HG02588 (cell line): ENCODE data around the gene BLOC1S2.
"Not testable (repeated sequence)": the region's sequence is repeated elsewhere in the genome, so short reads cannot be mapped to it uniquely, and the experiment has no call there.

Source experiments
- ATAC-seq: cut with Tn5 transposase; IDR thresholded peaks from one replicate; pipeline ENCODE4 v1.9.1; 2021; ENCODE audit warnings: mild to moderate bottlenecking, moderate library complexity; ENCODE audit not compliant: unreplicated experiment

Gene BLOC1S2

GRCh38 chr10:100292300-100292699 lies 5.8 kb upstream of the BLOC1S2 start:
- ATAC-seq: not testable (repeated sequence)

- ATAC-seq: no peak
Measured at GRCh38 chr10:100291356-100291755, 4.9 kb upstream of the BLOC1S2 start.

- no peak for ATAC-seq
Measured at GRCh38 chr10:100289641-100290040, 3.2 kb upstream of the BLOC1S2 start.

GRCh38 chr10:100288196-100288595 lies 1.7 kb upstream of the BLOC1S2 start:
- no peak for ATAC-seq

- no peak for ATAC-seq
Measured at GRCh38 chr10:100287756-100288155, 1.3 kb upstream of the BLOC1S2 start.

- ATAC-seq: not testable (repeated sequence)
Measured at GRCh38 chr10:100285326-100285725, 1.2 kb downstream of the BLOC1S2 start.

- ATAC-seq: no peak
Measured at GRCh38 chr10:100282907-100283306, 3.6 kb downstream of the BLOC1S2 start.

GRCh38 chr10:100276971-100277370 lies 9.5 kb downstream of the BLOC1S2 start:
- not testable (repeated sequence) for ATAC-seq

- ATAC-seq: peak; percentile 83
Measured at GRCh38 chr10:100267239-100268104, 19.0 kb downstream of the BLOC1S2 start, which contains the start of gene CWF19L1. Gene CWF19L1 (minus strand): TSS chr10:100267638. CDS start chr10:100267593, 45 bp downstream.

GRCh38 chr10:100265821-100266485 lies 20.5 kb downstream of the BLOC1S2 start:
- ATAC-seq: no peak

GRCh38 chr10:100254191-100254590 lies 32.3 kb downstream of the BLOC1S2 start:
- ATAC-seq: no peak

GRCh38 chr10:100253041-100253440 lies 33.4 kb downstream of the BLOC1S2 start:
- ATAC-seq: no peak

GRCh38 chr10:100248820-100249219 lies 37.7 kb downstream of the BLOC1S2 start:
- no peak for ATAC-seq

GRCh38 chr10:100245484-100246220 lies 40.8 kb downstream of the BLOC1S2 start:
- ATAC-seq: no peak

GRCh38 chr10:100239851-100240250 lies 46.6 kb downstream of the BLOC1S2 start:
- ATAC-seq: no peak

- no peak for ATAC-seq
Measured at GRCh38 chr10:100238429-100238828, 48.1 kb downstream of the BLOC1S2 start.

GRCh38 chr10:100232101-100232500 lies 54.4 kb downstream of the BLOC1S2 start:
- no peak for ATAC-seq

GRCh38 chr10:100229819-100230422 lies 56.6 kb downstream of the BLOC1S2 start:
- ATAC-seq: no peak

- ATAC-seq: no peak
Measured at GRCh38 chr10:100223879-100224278, 62.6 kb downstream of the BLOC1S2 start.
